ENCODE results near the gene PREB. TPM values are rescaled to one million over a fixed set of nuclear protein-coding genes. Genes with fewer than 3 reads are reported as not detected.

PREB gene
- total RNA-seq, 6 experiments from 2014 or later, result 27.1 to 102 (median 59.2) TPM

DNA sequence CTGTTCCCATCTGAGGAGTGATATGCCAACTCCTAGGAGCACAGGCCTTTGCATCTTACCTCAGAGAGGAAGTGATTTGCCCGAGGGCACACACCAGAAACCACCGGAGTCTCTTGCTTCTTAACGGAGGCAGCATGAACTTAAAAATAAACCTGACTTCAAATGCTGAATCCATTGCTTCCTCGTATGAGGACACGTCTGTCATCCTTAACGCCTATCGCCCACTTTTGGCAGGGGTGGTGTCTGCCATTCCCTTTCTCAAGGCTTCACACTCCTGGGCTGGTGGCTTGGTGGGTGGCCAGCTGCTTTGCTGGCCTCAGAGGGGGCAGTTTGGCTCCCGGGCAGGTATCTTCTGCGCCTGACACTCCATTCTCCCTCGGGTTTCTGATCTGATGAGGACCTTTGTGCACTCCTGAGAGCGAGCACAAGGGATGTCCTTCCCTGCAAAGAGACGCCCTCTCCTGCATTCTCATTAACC lies 1.1 kb upstream of the PREB start:
- no peak for ATAC-seq
- 74% methylated on average over 11 of the region's 12 CpGs for WGBS (ENCODE audit: insufficient coverage, low coverage, low lambda C conversion rate, missing lambda C conversion rate)
- no peak for DNase-seq
- Histone ChIP-seq H3K9me3 (no peaks in the 10 kb centered on the region), H3K4me3 (no peak overlapping the region), H3K27ac (no peak overlapping the region), H3K4me1 (peaks cover 0 to 13% (median 4%) of the 10 kb centered on the region in 4 donors), H3K36me3 (peaks cover 0 to 21% (median 13%) of the 10 kb centered on the region in 4 donors), H3K27me3 (no peaks in the 10 kb centered on the region)
- intact Hi-C loops (cut with DNase I), result loop anchor here in 1 of 2 donors (10.0 kb wide), 1 partner anchor 139 kb away; the partner anchor contains the start of gene DNAJC5G
- TF ChIP-seq, protein P1, sequence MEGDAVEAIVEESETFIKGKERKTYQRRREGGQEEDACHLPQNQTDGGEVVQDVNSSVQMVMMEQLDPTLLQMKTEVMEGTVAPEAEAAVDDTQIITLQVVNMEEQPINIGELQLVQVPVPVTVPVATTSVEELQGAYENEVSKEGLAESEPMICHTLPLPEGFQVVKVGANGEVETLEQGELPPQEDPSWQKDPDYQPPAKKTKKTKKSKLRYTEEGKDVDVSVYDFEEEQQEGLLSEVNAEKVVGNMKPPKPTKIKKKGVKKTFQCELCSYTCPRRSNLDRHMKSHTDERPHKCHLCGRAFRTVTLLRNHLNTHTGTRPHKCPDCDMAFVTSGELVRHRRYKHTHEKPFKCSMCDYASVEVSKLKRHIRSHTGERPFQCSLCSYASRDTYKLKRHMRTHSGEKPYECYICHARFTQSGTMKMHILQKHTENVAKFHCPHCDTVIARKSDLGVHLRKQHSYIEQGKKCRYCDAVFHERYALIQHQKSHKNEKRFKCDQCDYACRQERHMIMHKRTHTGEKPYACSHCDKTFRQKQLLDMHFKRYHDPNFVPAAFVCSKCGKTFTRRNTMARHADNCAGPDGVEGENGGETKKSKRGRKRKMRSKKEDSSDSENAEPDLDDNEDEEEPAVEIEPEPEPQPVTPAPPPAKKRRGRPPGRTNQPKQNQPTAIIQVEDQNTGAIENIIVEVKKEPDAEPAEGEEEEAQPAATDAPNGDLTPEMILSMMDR (IDR thresholded peaks at IDR 0.05), result no peak
- no peak for TF ChIP-seq POLR2A (IDR thresholded peaks at IDR 0.05)

DNA sequence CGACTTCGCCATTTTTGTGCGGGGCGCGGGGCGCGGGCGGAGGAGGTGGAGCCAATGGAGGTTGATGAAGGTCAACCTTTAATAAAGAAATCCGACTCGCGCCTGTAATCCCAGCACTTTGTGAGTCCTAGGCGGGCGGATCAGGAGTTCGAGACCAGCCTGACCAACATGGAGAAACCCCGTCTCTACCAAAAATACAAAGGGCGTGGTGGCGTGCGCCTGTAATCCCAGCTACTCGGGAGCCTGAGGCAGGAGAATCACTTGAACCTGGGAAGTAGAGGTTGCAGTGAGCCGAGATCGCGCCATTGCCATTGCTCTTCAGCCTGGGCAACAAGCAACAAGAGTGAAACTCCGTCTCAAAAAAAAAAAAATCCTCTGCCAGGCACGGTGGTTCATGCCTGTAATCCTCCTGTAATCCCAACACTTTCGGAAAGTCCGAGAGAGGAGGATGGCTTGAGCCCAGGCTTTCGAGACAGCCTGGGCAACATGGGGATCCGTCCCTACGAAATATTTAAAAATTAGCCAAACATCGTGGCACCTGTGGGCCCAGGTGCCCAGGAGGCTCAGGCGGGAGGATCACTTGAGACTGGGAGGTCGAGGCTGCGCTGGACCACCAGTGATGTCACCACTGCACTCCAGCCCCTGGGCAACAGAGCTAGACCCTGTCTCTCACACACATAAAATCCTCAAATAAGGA lies 493 bp upstream of the PREB start:
- ATAC-seq (no peak), DNase-seq (no peak)
- peak overlapping the region in 2 of 3 donors; percentile 72 to 81 for H3K27ac ChIP-seq
- H3K9me3 ChIP-seq, result no peaks in the 10 kb centered on the region
- H3K36me3 ChIP-seq, result peaks cover 0 to 24% (median 18%) of the 10 kb centered on the region in 4 donors
- no peaks in the 10 kb centered on the region for H3K27me3 ChIP-seq
- TF ChIP-seq, protein P1 (IDR thresholded peaks at IDR 0.05), result no peak
- no peak for TF ChIP-seq POLR2A (IDR thresholded peaks at IDR 0.05)
- H3K4me3 ChIP-seq, result peak overlapping the region; percentile 92 to 97 (median 96)
- intact Hi-C loops (cut with DNase I), result loop anchor here in 1 of 2 donors (10.0 kb wide), 1 partner anchor 140 kb away; the partner anchor contains the start of gene DNAJC5G
- H3K4me1 ChIP-seq, result peaks cover 0 to 13% (median 4%) of the 10 kb centered on the region in 4 donors
- 51% methylated on average over 14 of the region's 33 CpGs for WGBS (ENCODE audit: insufficient coverage, low coverage, low lambda C conversion rate, missing lambda C conversion rate)

DNA sequence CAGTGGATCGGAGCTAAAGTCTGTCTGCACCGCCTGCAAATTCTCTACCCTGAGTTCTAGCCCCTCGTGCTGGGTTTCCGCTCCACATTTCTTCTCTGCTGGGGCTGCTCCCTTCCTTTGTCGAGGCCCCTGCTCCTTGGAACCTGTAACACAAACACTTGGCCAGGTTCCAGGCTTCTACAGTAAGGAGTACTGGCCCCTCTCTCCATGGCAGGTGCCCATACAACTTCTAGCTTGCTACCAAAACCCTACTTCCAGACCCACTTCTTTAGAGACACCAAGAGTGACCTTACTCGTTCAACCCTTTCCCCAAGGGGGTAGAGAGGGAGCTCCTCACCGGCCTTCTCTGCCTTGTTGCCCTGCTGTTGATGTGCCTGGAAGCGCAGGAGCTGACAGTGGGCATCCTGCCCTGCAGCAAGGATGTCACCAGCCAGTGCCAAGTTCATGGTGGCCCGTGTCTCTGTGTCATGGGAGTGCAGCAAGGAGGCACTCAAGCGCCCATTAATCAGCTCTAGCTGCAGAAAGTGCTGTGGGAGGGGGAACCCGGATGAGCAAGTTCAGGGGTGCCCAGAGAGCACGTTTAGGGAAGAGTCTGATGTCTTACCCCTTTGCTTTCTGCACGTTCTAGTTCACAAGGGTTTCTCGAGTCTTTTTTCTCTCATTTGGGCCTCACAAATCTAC lies 1.1 kb downstream of the PREB start:
- WGBS (ENCODE audit: insufficient coverage, low coverage, low lambda C conversion rate, missing lambda C conversion rate), result 43% methylated on average over 12 of the region's 14 CpGs
- Histone ChIP-seq H3K4me3 (peak overlapping the region; percentile 92 to 97 (median 96)), H3K4me1 (peaks cover 0 to 13% (median 4%) of the 10 kb centered on the region in 4 donors), H3K9me3 (no peaks in the 10 kb centered on the region), H3K27me3 (no peaks in the 10 kb centered on the region), H3K36me3 (peaks cover 0 to 29% (median 19%) of the 10 kb centered on the region in 4 donors), H3K27ac (peak overlapping the region; percentile 72 to 84 (median 81))
- intact Hi-C loops (cut with DNase I), result loop anchor here in 1 of 2 donors (10.0 kb wide), 1 partner anchor 141 kb away; the partner anchor contains the start of gene DNAJC5G
- DNase-seq (peak in 2 of 3 donors; percentile 43 to 72), ATAC-seq (peak; percentile 4 to 31 (median 20))
- TF ChIP-seq, protein P1 (IDR thresholded peaks at IDR 0.05), result no peak
- no peak for TF ChIP-seq POLR2A (IDR thresholded peaks at IDR 0.05)

DNA sequence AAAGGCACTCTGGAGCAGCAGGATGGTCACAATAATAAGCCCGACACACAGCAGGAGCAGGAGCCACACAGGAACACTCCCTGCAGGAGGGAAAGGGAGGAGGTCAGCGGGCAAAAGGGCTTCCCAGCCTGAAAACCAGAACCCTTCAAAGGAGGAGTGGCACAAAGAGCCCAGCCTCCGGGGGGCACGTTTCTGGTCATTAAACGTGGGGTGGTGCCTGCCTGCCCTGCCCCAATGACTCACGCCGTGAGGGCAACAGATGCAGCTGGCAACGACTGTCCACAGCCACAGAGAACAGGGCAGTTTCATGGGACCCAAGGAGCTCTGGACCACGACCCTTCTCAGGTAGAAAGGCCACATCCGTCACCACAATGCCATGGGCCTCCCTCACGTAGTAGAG lies 3.0 kb downstream of the PREB start:
- Histone ChIP-seq H3K4me3 (no peak overlapping the region), H3K36me3 (peaks cover 0 to 29% (median 19%) of the 10 kb centered on the region in 4 donors), H3K27ac (no peak overlapping the region), H3K4me1 (peaks cover 0 to 14% (median 6%) of the 10 kb centered on the region in 4 donors), H3K27me3 (no peaks in the 10 kb centered on the region), H3K9me3 (no peaks in the 10 kb centered on the region)
- intact Hi-C loops (cut with DNase I), result loop anchor here in 1 of 2 donors (10.0 kb wide), 1 partner anchor 143 kb away; the partner anchor contains the start of gene DNAJC5G
- no peak for DNase-seq
- WGBS (ENCODE audit: insufficient coverage, low coverage, low lambda C conversion rate, missing lambda C conversion rate), result 80% methylated on average over 1 of the region's 11 CpGs
- TF ChIP-seq POLR2A (IDR thresholded peaks at IDR 0.05), result no peak
- TF ChIP-seq, protein P1 (IDR thresholded peaks at IDR 0.05), result no peak
- no peak for ATAC-seq
